ENCODE data around the gene PCP4L1. TPM values are rescaled to one million over a fixed set of nuclear protein-coding genes. Genes with fewer than 3 reads are reported as not detected.

Gene PCP4L1
- total RNA-seq, 4 donors from 2014 or later = 6.9 to 52.7 (median 9.6) TPM

GRCh38 chr1:161260376-161261260 lies 2.1 kb downstream of the PCP4L1 start:
- intact Hi-C loops (cut with DNase I) = no loop called here
- peaks cover 0 to 49% (median 0%) of the 10 kb centered on the region in 4 donors for H3K27me3 ChIP-seq
- H3K36me3 ChIP-seq = no peaks in the 10 kb centered on the region
- peaks cover 0 to 16% (median 9%) of the 10 kb centered on the region in 3 donors for H3K9me3 ChIP-seq
- WGBS, 2 donors = 17 to 24% methylated on average over 9 of the region's 9 CpGs
- peak overlapping the region in 1 of 4 donors; percentile 77 for H3K4me3 ChIP-seq
- H3K4me1 ChIP-seq = peaks cover 15 to 65% (median 30%) of the 10 kb centered on the region in 3 donors
- peak overlapping the region; percentile 22 to 51 (median 37) for H3K27ac ChIP-seq
- DNase-seq = no peak
- TF ChIP-seq CTCF (IDR thresholded peaks at IDR 0.05) = no peak
- TF ChIP-seq POLR2A (IDR thresholded peaks at IDR 0.05) = no peak

- intact Hi-C loops (cut with DNase I) = no loop called here
- WGBS, 2 donors = 27 to 45% methylated on average over 6 to 12 of the region's 12 CpGs
- peaks cover 0 to 49% (median 0%) of the 10 kb centered on the region in 4 donors for H3K27me3 ChIP-seq
- peaks cover 0 to 13% (median 9%) of the 10 kb centered on the region in 3 donors for H3K9me3 ChIP-seq
- peak overlapping the region; percentile 22 to 51 (median 37) for H3K27ac ChIP-seq
- no peak for TF ChIP-seq CTCF (IDR thresholded peaks at IDR 0.05)
- TF ChIP-seq POLR2A (IDR thresholded peaks at IDR 0.05) = no peak
- H3K36me3 ChIP-seq = no peaks in the 10 kb centered on the region
- H3K4me1 ChIP-seq = peaks cover 15 to 64% (median 30%) of the 10 kb centered on the region in 3 donors
- no peak for DNase-seq
- H3K4me3 ChIP-seq = peak overlapping the region in 1 of 4 donors; percentile 77
These were observed 3.0 kb downstream of the PCP4L1 start for GRCh38 chr1:161261261-161262235.

DNA sequence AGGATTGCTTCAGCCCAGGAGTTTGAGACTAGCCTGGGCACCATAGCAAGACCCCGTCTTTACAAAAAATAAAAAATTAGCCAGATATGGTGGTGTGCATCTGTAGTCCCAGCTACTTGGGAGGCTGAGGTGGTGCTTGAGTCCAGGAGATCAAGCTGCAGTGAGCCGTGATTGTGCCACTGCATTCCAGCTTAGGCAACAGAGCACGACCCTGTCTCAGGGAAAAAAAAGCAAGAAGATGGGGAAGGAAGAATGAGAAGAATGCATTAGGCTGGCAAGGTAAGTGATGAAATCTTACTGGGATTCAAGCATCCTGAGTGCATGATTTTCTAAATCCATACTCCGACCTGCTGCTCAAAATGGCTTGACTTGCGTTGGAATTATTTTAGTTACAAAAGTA lies 6.8 kb downstream of the PCP4L1 start:
- no peak overlapping the region for H3K4me3 ChIP-seq
- TF ChIP-seq POLR2A (IDR thresholded peaks at IDR 0.05) (no peak), CTCF (IDR thresholded peaks at IDR 0.05) (no peak)
- intact Hi-C loops (cut with DNase I) = no loop called here
- no peak overlapping the region for H3K27ac ChIP-seq
- no peaks in the 10 kb centered on the region for H3K36me3 ChIP-seq
- no peak for DNase-seq
- H3K9me3 ChIP-seq = no peaks in the 10 kb centered on the region
- H3K4me1 ChIP-seq = peaks cover 5 to 28% (median 13%) of the 10 kb centered on the region in 3 donors
- peaks cover 0 to 12% (median 0%) of the 10 kb centered on the region in 4 donors for H3K27me3 ChIP-seq
- 83 to 88% methylated on average over 5 of the region's 5 CpGs for WGBS, 2 donors

DNA sequence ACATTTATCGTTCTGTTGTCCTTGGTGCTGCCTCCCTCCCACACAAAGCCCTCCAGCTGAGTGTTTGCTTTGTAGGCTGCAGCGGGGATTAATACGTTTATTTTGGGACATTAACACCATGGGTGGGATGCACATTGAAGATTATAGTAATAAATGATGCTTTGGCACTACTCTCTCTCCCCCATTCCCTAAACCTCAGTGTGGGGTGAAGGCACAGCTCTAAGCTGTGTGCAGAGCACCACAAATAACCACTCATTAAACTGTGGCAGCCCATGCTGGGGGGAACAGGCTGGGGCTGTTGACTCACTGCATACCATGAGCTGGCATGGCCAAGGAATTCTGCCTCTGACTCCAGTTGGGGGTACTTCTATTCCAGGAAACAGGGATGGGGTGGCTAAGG lies 7.7 kb downstream of the PCP4L1 start:
- intact Hi-C loops (cut with DNase I) = no loop called here
- WGBS, 2 donors = 37 to 40% methylated on average over 2 to 3 of the region's 3 CpGs

More for the DNA sequence above, 7.7 kb downstream of the PCP4L1 start:
- no peak for DNase-seq
- Histone ChIP-seq H3K27ac (no peak overlapping the region), H3K4me1 (peaks cover 0 to 19% (median 6%) of the 10 kb centered on the region in 3 donors), H3K9me3 (no peaks in the 10 kb centered on the region), H3K27me3 (peaks cover 0 to 3% (median 0%) of the 10 kb centered on the region in 4 donors), H3K36me3 (no peaks in the 10 kb centered on the region), H3K4me3 (no peak overlapping the region)
- TF ChIP-seq CTCF (IDR thresholded peaks at IDR 0.05) (no peak), POLR2A (IDR thresholded peaks at IDR 0.05) (no peak)
